Glutamatergic neuron (in vitro differentiated cells): ENCODE data around the gene ZDHHC8. TPM values are rescaled to one million over a fixed set of nuclear protein-coding genes. Genes with fewer than 3 reads are reported as not detected.
A peak's percentile ranks its signal among the peaks of the same experiment; 100 is the strongest.

Source experiments
- DNase-seq: peaks from one replicate; pipeline ENCODE4 v3.0.0; 2022
- H3K27ac Mint-ChIP-seq: one replicate; pipeline ENCODE4 v1.8.0; 2020; ENCODE audit warnings: mild to moderate bottlenecking, mixed read lengths, inconsistent platforms; ENCODE audit not compliant: unreplicated experiment
- H3K27me3 Mint-ChIP-seq: one replicate; pipeline ENCODE4 v1.8.0; 2020; ENCODE audit warnings: mild to moderate bottlenecking, moderate library complexity, mixed read lengths, inconsistent platforms; ENCODE audit not compliant: unreplicated experiment
- H3K36me3 Mint-ChIP-seq: one replicate; pipeline ENCODE4 v1.8.0; 2020; ENCODE audit warnings: mild to moderate bottlenecking, mixed read lengths, inconsistent platforms; ENCODE audit not compliant: unreplicated experiment
- H3K4me1 Mint-ChIP-seq: one replicate; pipeline ENCODE4 v1.8.0; 2020; ENCODE audit warnings: mild to moderate bottlenecking, low read depth, mixed read lengths, inconsistent platforms; ENCODE audit not compliant: unreplicated experiment
- H3K4me3 Mint-ChIP-seq: one replicate; pipeline ENCODE4 v1.8.0; 2020; ENCODE audit warnings: mild to moderate bottlenecking, mixed read lengths, inconsistent platforms; ENCODE audit not compliant: unreplicated experiment
- H3K9me3 Mint-ChIP-seq: one replicate; pipeline ENCODE4 v1.8.0; 2020; ENCODE audit warnings: mild to moderate bottlenecking, moderate library complexity, mixed read lengths, inconsistent platforms; ENCODE audit not compliant: unreplicated experiment
- CTCF ChIP-seq: fragments of 200-600 bp; sonication (generic); IDR thresholded peaks from one replicate; pipeline ENCODE4 v1.5.0; 2021; ENCODE audit not compliant: partially characterized antibody, unreplicated experiment
- total RNA-seq: library from RNA; stranded (reverse); fragmentation: NEBNext Ultra II Directional; extraction: Animal tissue kit (Norgen Biotek cat#: 25700); gene quantifications from one replicate; pipeline ENCODE4 v1.2.1, GENCODE V29; 2021; ENCODE audit not compliant: unreplicated experiment

ZDHHC8 gene
- total RNA-seq, 1 donor from 2014 or later: 119 TPM

GRCh38 chr22:20176421-20177085 lies 44.9 kb downstream of the ZDHHC8 start:
- Mint-ChIP-seq H3K27me3 (peaks cover 4% of the 10 kb centered on the region), H3K36me3 (no peaks in the 10 kb centered on the region), H3K27ac (peak overlapping the region; percentile 12), H3K9me3 (no peaks in the 10 kb centered on the region), H3K4me1 (peaks cover 5% of the 10 kb centered on the region), H3K4me3 (no peak overlapping the region)
- DNase-seq: no peak
- no peak for TF ChIP-seq CTCF

- peaks cover 4% of the 10 kb centered on the region for H3K27me3 Mint-ChIP-seq
- no peak overlapping the region for H3K27ac Mint-ChIP-seq
- H3K36me3 Mint-ChIP-seq: no peaks in the 10 kb centered on the region
Observed at GRCh38 chr22:20177217-20177911, 45.8 kb downstream of the ZDHHC8 start.

GRCh38 chr22:20178075-20178914 lies 46.7 kb downstream of the ZDHHC8 start:
- Mint-ChIP-seq H3K4me3 (no peak overlapping the region), H3K4me1 (peaks cover 5% of the 10 kb centered on the region), H3K27ac (no peak overlapping the region), H3K9me3 (peaks cover 2% of the 10 kb centered on the region), H3K36me3 (no peaks in the 10 kb centered on the region), H3K27me3 (peaks cover 6% of the 10 kb centered on the region)
- DNase-seq: no peak
- no peak for TF ChIP-seq CTCF

More at GRCh38 chr22:20177217-20177911, 45.8 kb downstream of the ZDHHC8 start:
- H3K4me1 Mint-ChIP-seq: peaks cover 5% of the 10 kb centered on the region
- H3K4me3 Mint-ChIP-seq: no peak overlapping the region
- TF ChIP-seq CTCF: no peak
- H3K9me3 Mint-ChIP-seq: no peaks in the 10 kb centered on the region
- no peak for DNase-seq

GRCh38 chr22:20178915-20179227 lies 47.3 kb downstream of the ZDHHC8 start:
- H3K27ac Mint-ChIP-seq: no peak overlapping the region
- H3K27me3 Mint-ChIP-seq: peaks cover 6% of the 10 kb centered on the region
- peaks cover 5% of the 10 kb centered on the region for H3K4me1 Mint-ChIP-seq
- no peaks in the 10 kb centered on the region for H3K36me3 Mint-ChIP-seq
- H3K4me3 Mint-ChIP-seq: no peak overlapping the region
- no peak for DNase-seq
- no peak for TF ChIP-seq CTCF
- peaks cover 2% of the 10 kb centered on the region for H3K9me3 Mint-ChIP-seq
